Activated B cell treated with CpG ODN at 0.5 μM for 24 hours (primary cell): ENCODE measurements around the gene IRF1. TPM values are rescaled to one million over a fixed set of nuclear protein-coding genes. Genes with fewer than 3 reads are reported as not detected.

ENCODE experiments used
- ATAC-seq: fragments of 200-7000 bp; cut with Tn5 transposase; one replicate; pipeline ENCODE4 v1.10.0; 2021; ENCODE audit warnings: low read depth, mild to moderate bottlenecking, moderate library complexity
- CTCF ChIA-PET: fragments of 350-600 bp; sonication (Branson Sonifier 250); formaldehyde crosslinking; loops from one replicate; lab custom pipeline; 2021; ENCODE audit warnings: antibody characterized with exemption; lab: Charles Lee
- POLR2A ChIA-PET: fragments of 350-600 bp; sonication (Branson Sonifier 250); formaldehyde crosslinking; loops from one replicate; lab custom pipeline; 2021; ENCODE audit warnings: antibody characterized with exemption; lab: Charles Lee
- DNase-seq: peaks from one replicate; pipeline ENCODE4 v3.0.0; 2022
- H3K27ac Mint-ChIP-seq: one replicate; pipeline ENCODE4 v1.8.0; 2020; ENCODE audit warnings: mixed read lengths
- H3K27me3 Mint-ChIP-seq: one replicate; pipeline ENCODE4 v1.8.0; 2021; ENCODE audit warnings: mixed read lengths
- H3K36me3 Mint-ChIP-seq: one replicate; pipeline ENCODE4 v1.8.0; 2021; ENCODE audit warnings: low read depth, mixed read lengths
- H3K4me1 Mint-ChIP-seq: one replicate; pipeline ENCODE4 v1.8.0; 2021; ENCODE audit warnings: mixed read lengths
- H3K4me3 Mint-ChIP-seq: one replicate; pipeline ENCODE4 v1.8.0; 2020; ENCODE audit warnings: mild to moderate bottlenecking, mixed read lengths
- H3K9me3 Mint-ChIP-seq: one replicate; pipeline ENCODE4 v1.8.0; 2020; ENCODE audit warnings: mixed read lengths
- intact Hi-C: fragments of 100-400 bp; cut with micrococcal nuclease; formaldehyde crosslinking; loops from one replicate; pipeline ENCODE4 v1.15.1; 2024
- total RNA-seq: library from RNA; stranded (reverse); gene quantifications from 2 replicates; pipeline ENCODE4 v1.2.3, GENCODE V29; 2022
- TF ChIP-seq, protein P1 (sequence below): fragments of 200-600 bp; IDR thresholded peaks from one replicate; pipeline ENCODE4 v1.8.0; 2022; ENCODE audit warnings: antibody characterized with exemption, mild to moderate bottlenecking

IRF1 gene
- total RNA-seq, 1 donor from 2014 or later, result 134 TPM

GRCh38 chr5:132451387-132451786 lies 39.2 kb downstream of the IRF1 start:
- Mint-ChIP-seq H3K27ac (no peak overlapping the region), H3K36me3 (peaks cover 60% of the 10 kb centered on the region), H3K4me3 (no peak overlapping the region), H3K9me3 (no peaks in the 10 kb centered on the region), H3K4me1 (peaks cover 64% of the 10 kb centered on the region), H3K27me3 (no peaks in the 10 kb centered on the region)
- POLR2A ChIA-PET, result no interaction called here
- TF ChIP-seq, protein P1, sequence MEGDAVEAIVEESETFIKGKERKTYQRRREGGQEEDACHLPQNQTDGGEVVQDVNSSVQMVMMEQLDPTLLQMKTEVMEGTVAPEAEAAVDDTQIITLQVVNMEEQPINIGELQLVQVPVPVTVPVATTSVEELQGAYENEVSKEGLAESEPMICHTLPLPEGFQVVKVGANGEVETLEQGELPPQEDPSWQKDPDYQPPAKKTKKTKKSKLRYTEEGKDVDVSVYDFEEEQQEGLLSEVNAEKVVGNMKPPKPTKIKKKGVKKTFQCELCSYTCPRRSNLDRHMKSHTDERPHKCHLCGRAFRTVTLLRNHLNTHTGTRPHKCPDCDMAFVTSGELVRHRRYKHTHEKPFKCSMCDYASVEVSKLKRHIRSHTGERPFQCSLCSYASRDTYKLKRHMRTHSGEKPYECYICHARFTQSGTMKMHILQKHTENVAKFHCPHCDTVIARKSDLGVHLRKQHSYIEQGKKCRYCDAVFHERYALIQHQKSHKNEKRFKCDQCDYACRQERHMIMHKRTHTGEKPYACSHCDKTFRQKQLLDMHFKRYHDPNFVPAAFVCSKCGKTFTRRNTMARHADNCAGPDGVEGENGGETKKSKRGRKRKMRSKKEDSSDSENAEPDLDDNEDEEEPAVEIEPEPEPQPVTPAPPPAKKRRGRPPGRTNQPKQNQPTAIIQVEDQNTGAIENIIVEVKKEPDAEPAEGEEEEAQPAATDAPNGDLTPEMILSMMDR, result no peak
- CTCF ChIA-PET, result interaction anchor here (1.3 to 1.7 kb wide), 2 partner anchors 20 to 31 kb away, joined by 3 to 6 read pairs; no protein-coding TSS in a partner anchor
- intact Hi-C loops, result no loop called here
- no peak for ATAC-seq
- no peak for DNase-seq

DNA sequence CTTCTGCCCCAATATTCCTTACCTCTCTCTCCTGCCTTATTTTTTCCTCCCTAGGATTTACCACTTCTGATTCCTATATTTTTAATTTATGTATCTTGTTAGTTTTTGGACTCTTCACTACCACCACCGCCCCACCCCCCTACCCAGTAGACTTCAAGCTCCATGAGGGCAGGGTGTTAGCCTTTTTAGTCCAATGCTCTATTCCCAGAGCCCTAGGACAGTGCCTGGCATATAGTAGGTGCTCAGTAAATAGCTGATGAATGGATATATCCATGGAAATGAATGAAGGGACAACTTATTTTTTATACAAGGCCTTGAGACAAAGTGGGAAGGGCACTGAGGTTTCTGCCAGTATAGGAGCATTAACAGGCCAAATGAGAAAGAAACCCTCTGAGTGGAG lies 41.5 kb downstream of the IRF1 start:
- H3K36me3 Mint-ChIP-seq, result peaks cover 62% of the 10 kb centered on the region
- H3K4me3 Mint-ChIP-seq, result no peak overlapping the region
- H3K9me3 Mint-ChIP-seq, result no peaks in the 10 kb centered on the region
- H3K4me1 Mint-ChIP-seq, result peaks cover 62% of the 10 kb centered on the region
- ATAC-seq (no peak), DNase-seq (no peak)
- intact Hi-C loops, result loop anchor here (2.0 kb wide), 1 partner anchor 16 kb away; no protein-coding TSS in a partner anchor
- H3K27me3 Mint-ChIP-seq, result no peaks in the 10 kb centered on the region
- no peak overlapping the region for H3K27ac Mint-ChIP-seq
- POLR2A ChIA-PET, result interaction anchor here (1.2 to 1.3 kb wide), 2 partner anchors 18 to 22 kb away, joined by 3 to 8 read pairs; no protein-coding TSS in a partner anchor
- CTCF ChIA-PET, result interaction anchor here (0.7 kb wide), 1 partner anchor 16 kb away, joined by 5 read pairs; no protein-coding TSS in a partner anchor
- TF ChIP-seq, protein P1, result no peak

- POLR2A ChIA-PET, result interaction anchor here (1.0 to 1.6 kb wide), 7 partner anchors 9 to 49 kb away, joined by 3 to 13 read pairs (median 5); partner anchors contain the start of gene IRF1
- H3K4me3 Mint-ChIP-seq, result no peak overlapping the region
- TF ChIP-seq, protein P1, result no peak
- no peak overlapping the region for H3K27ac Mint-ChIP-seq
- H3K27me3 Mint-ChIP-seq, result no peaks in the 10 kb centered on the region
- H3K4me1 Mint-ChIP-seq, result peaks cover 52% of the 10 kb centered on the region
- CTCF ChIA-PET, result interaction anchor here (1.2 to 1.7 kb wide), 3 partner anchors 9 to 61 kb away, joined by 3 to 5 read pairs (median 3); no protein-coding TSS in a partner anchor
- no peak for DNase-seq
- peaks cover 51% of the 10 kb centered on the region for H3K36me3 Mint-ChIP-seq
- intact Hi-C loops, result no loop called here
- H3K9me3 Mint-ChIP-seq, result no peaks in the 10 kb centered on the region
- ATAC-seq, result no peak
Measured at GRCh38 chr5:132447196-132447595, 43.4 kb downstream of the IRF1 start.

- intact Hi-C loops, result loop anchor here (1.0 kb wide), 1 partner anchor 9 kb away; no protein-coding TSS in a partner anchor
- CTCF ChIA-PET, result interaction anchor here (1.2 to 1.7 kb wide), 3 partner anchors 8 to 60 kb away, joined by 3 to 5 read pairs (median 3); no protein-coding TSS in a partner anchor
- Mint-ChIP-seq H3K27me3 (no peaks in the 10 kb centered on the region), H3K4me1 (peaks cover 56% of the 10 kb centered on the region), H3K4me3 (no peak overlapping the region), H3K36me3 (peaks cover 53% of the 10 kb centered on the region), H3K27ac (no peak overlapping the region), H3K9me3 (no peaks in the 10 kb centered on the region)
- TF ChIP-seq, protein P1, result no peak
- DNase-seq (no peak), ATAC-seq (no peak)
- POLR2A ChIA-PET, result interaction anchor here (1.2 to 1.6 kb wide), 5 partner anchors 10 to 44 kb away, joined by 3 to 12 read pairs (median 3); partner anchors contain the start of gene IRF1
Measured at GRCh38 chr5:132446621-132447020, 44.0 kb downstream of the IRF1 start.

GRCh38 chr5:132445930-132446329 lies 44.6 kb downstream of the IRF1 start:
- intact Hi-C loops, result loop anchor here (1.0 kb wide), 1 partner anchor 9 kb away; no protein-coding TSS in a partner anchor
- ChIA-PET CTCF (no interaction called here), POLR2A (interaction anchor here (1.1 kb wide), 1 partner anchor 22 kb away, joined by 3 read pairs; no protein-coding TSS in a partner anchor)
- Mint-ChIP-seq H3K27me3 (no peaks in the 10 kb centered on the region), H3K36me3 (peaks cover 47% of the 10 kb centered on the region), H3K4me3 (no peak overlapping the region), H3K4me1 (peaks cover 57% of the 10 kb centered on the region), H3K27ac (no peak overlapping the region), H3K9me3 (no peaks in the 10 kb centered on the region)
- ATAC-seq (no peak), DNase-seq (no peak)
- TF ChIP-seq, protein P1, result no peak
